Mammary epithelial cell (primary cell): Measurements from ENCODE around the gene MARCHF6.

Source experiments
- CTCF ChIP-seq, 2 donors: IDR thresholded peaks in 1 of 2; conservative IDR thresholded peaks in 1 of 2; 2 replicates each; pipeline ENCODE4 v1.5.1; 2011 to 2012; ENCODE audit warnings: inconsistent platforms in 2 of 2, low read length in 2 of 2, mild to moderate bottlenecking in 2 of 2, control low read depth in 1 of 2, low read depth in 1 of 2; ENCODE audit not compliant: insufficient read depth in 1 of 2; ENCODE audit errors: extremely low read depth in 1 of 2
- EZH2 ChIP-seq: IDR thresholded peaks from 2 replicates; pipeline ENCODE4 v1.6.1; 2012; ENCODE audit warnings: low read length, inconsistent platforms, borderline replicate concordance

GRCh38 chr5:10374046-10375022 lies 20.8 kb downstream of the MARCHF6 start:
- TF ChIP-seq EZH2 (no peak), CTCF (conservative IDR thresholded peaks at IDR 0.05 in 1 of 2, IDR thresholded peaks at IDR 0.05 in 1 of 2; ENCODE audit: extremely low read depth in 1 of 2, insufficient read depth in 1 of 2, low read depth in 1 of 2, low read length in 2 of 2) (no peak)
